Psoas muscle (tissue), 8 donors: ENCODE measurements around the gene RPS17. TPM values are rescaled to one million over a fixed set of nuclear protein-coding genes. Genes with fewer than 3 reads are reported as not detected.
A peak's percentile ranks its signal among the peaks of the same experiment; 100 is the strongest.
"Not testable (repeated sequence)": the region's sequence is repeated elsewhere in the genome, so short reads cannot be mapped to it uniquely, and the experiment has no call there.

Experiments
- ATAC-seq, 4 donors: fragments of 200-7000 bp; cut with Tn5 transposase; one replicate each; pipeline ENCODE4 v1.9.1; 2020; ENCODE audit warnings: moderate library complexity in 3 of 4, mild to moderate bottlenecking in 2 of 4
- DNase-seq, 2 donors: peaks; one replicate each; pipeline ENCODE4 v3.0.0-alpha.2; 2020
- H3K27ac ChIP-seq: fragments of 200-600 bp; one replicate; pipeline ENCODE4 v1.8.0; 2022
- H3K27me3 ChIP-seq, 3 donors: fragments of 200-600 bp in 1 of 3; one replicate each; pipeline versions ENCODE4 v1.6.1 to v1.8.0; 2013 to 2022; ENCODE audit warnings: low read length in 2 of 3, mild to moderate bottlenecking in 2 of 3, moderate library complexity in 1 of 3; ENCODE audit not compliant: insufficient read depth in 3 of 3
- H3K36me3 ChIP-seq, 2 donors: fragments of 200-600 bp in 1 of 2; one replicate each; pipeline versions ENCODE4 v1.6.1 to v1.8.0; 2013 to 2022; ENCODE audit warnings: low read depth in 1 of 2, mild to moderate bottlenecking in 1 of 2, moderate library complexity in 1 of 2; ENCODE audit not compliant: insufficient read depth in 1 of 2
- H3K4me1 ChIP-seq: fragments of 200-600 bp; one replicate; pipeline ENCODE4 v1.8.0; 2022
- H3K4me3 ChIP-seq: fragments of 200-600 bp; one replicate; pipeline ENCODE4 v1.8.0; 2022; ENCODE audit warnings: mild to moderate bottlenecking
- H3K9me3 ChIP-seq: fragments of 200-600 bp; one replicate; pipeline ENCODE4 v1.8.0; 2022
- WGBS, 3 donors: extraction: QIAGEN DNeasy Blood & Tissue Kit; methylation state at CpG; one replicate each; pipeline versions ENCODE4 v1.1.6 to v1.1.7; 2013; 5-methylcytosine and 5-hydroxymethylcytosine counted together
- intact Hi-C, 2 donors: fragments of 100-400 bp; cut with DNase I; formaldehyde crosslinking; loops; one replicate each; pipeline versions ENCODE4 v1.11.0 to v1.14.2; 2022
- polyA plus RNA-seq, 3 donors: library from polyadenylated mRNA; stranded (reverse); fragments of 200-250 nt; gene quantifications; one replicate each; pipeline ENCODE4 v1.2.3, GENCODE V29; 2013
- total RNA-seq, 4 donors: library from RNA; stranded (reverse); fragmentation: NEBNext Ultra II Directional in 2 of 4; extraction: Animal tissue kit (Norgen Biotek cat#: 25700) in 2 of 4; gene quantifications; one replicate each; pipeline versions ENCODE4 v1.2.1 to v1.2.4, GENCODE V29; 2021 to 2023
- TF ChIP-seq, protein P1 (sequence below): fragments of 200-600 bp; IDR thresholded peaks from one replicate; pipeline ENCODE4 v1.8.0; 2022; ENCODE audit warnings: antibody characterized with exemption
- donor health status: healthy with polysubstance abuse.
- donor health status: DM: no; HTN: no; CAD: no; lungs with moderate emphysema.
- donor health status: Bipolar disorder and iron deficiency.
- donor health status: healthy.
- donor health status: DM: yes; HTN: yes; CAD: no.
- donor health status: DM: no; HTN: no; CAD: no.
- donor health status: DM: no; HTN: no; CAD: no.
- donor health status: DM: yes; HTN: yes; CAD: no.

The RPS17 gene
- total and polyA plus RNA-seq, 7 donors = 724 to 3,349 (median 1,041) TPM

- H3K4me1 ChIP-seq = no peaks in the 10 kb centered on the region
- DNase-seq (peak; percentile 63 to 78), ATAC-seq (peak; percentile 88 to 94 (median 90))
- H3K27me3 ChIP-seq = no peaks in the 10 kb centered on the region
- TF ChIP-seq, protein P1, sequence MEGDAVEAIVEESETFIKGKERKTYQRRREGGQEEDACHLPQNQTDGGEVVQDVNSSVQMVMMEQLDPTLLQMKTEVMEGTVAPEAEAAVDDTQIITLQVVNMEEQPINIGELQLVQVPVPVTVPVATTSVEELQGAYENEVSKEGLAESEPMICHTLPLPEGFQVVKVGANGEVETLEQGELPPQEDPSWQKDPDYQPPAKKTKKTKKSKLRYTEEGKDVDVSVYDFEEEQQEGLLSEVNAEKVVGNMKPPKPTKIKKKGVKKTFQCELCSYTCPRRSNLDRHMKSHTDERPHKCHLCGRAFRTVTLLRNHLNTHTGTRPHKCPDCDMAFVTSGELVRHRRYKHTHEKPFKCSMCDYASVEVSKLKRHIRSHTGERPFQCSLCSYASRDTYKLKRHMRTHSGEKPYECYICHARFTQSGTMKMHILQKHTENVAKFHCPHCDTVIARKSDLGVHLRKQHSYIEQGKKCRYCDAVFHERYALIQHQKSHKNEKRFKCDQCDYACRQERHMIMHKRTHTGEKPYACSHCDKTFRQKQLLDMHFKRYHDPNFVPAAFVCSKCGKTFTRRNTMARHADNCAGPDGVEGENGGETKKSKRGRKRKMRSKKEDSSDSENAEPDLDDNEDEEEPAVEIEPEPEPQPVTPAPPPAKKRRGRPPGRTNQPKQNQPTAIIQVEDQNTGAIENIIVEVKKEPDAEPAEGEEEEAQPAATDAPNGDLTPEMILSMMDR = peak; percentile 70
- intact Hi-C loops = loop anchor here in 1 of 2 donors (10.0 kb wide), 1 partner anchor 454 kb away; the partner anchor contains the start of gene RAMAC
- peak overlapping the region; percentile 28 for H3K4me3 ChIP-seq
- WGBS, 3 donors = 14 to 30% (median 22%) methylated on average over 10 of the region's 10 CpGs
- peaks cover 2 to 34% of the 10 kb centered on the region in 2 donors for H3K36me3 ChIP-seq
- H3K27ac ChIP-seq = no peak overlapping the region
- no peaks in the 10 kb centered on the region for H3K9me3 ChIP-seq
Measured at GRCh38 chr15:82530606-82531379, 9.5 kb downstream of the RPS17 start.

GRCh38 chr15:82530006-82530405, 10.3 kb downstream of the RPS17 start:
- intact Hi-C loops = loop anchor here in 1 of 2 donors (10.0 kb wide), 1 partner anchor 455 kb away; the partner anchor contains the start of gene RAMAC
- WGBS, 3 donors = 84 to 94% (median 88%) methylated on average over 3 of the region's 3 CpGs

GRCh38 chr15:82513587-82513986, 26.7 kb downstream of the RPS17 start:
- intact Hi-C loops = not testable (repeated sequence)

More at GRCh38 chr15:82530006-82530405, 10.3 kb downstream of the RPS17 start:
- no peaks in the 10 kb centered on the region for H3K4me1 ChIP-seq
- TF ChIP-seq, protein P1 = no peak
- ATAC-seq (no peak), DNase-seq (no peak)
- H3K27me3 ChIP-seq = no peaks in the 10 kb centered on the region
- no peaks in the 10 kb centered on the region for H3K9me3 ChIP-seq
- no peak overlapping the region for H3K4me3 ChIP-seq
- H3K27ac ChIP-seq = no peak overlapping the region
- peaks cover 0 to 26% of the 10 kb centered on the region in 2 donors for H3K36me3 ChIP-seq

GRCh38 chr15:82507693-82508092, 32.6 kb downstream of the RPS17 start:
- DNase-seq, H3K36me3 ChIP-seq, intact Hi-C loops, H3K4me1 ChIP-seq, H3K27ac ChIP-seq, H3K27me3 ChIP-seq, H3K4me3 ChIP-seq, H3K9me3 ChIP-seq: not testable (repeated sequence)
- WGBS, 3 donors = 93 to 96% (median 95%) methylated on average over 2 of the region's 4 CpGs
- ATAC-seq = peak in 1 of 4 donors; percentile 25

More at GRCh38 chr15:82513587-82513986, 26.7 kb downstream of the RPS17 start:
- not testable (repeated sequence) for H3K36me3 ChIP-seq, H3K4me3 ChIP-seq, ATAC-seq, H3K4me1 ChIP-seq, H3K27me3 ChIP-seq, H3K27ac ChIP-seq, DNase-seq, H3K9me3 ChIP-seq
- no CpG with 5 or more reads among the region's 48 CpGs for WGBS, 3 donors

- H3K27me3 ChIP-seq, H3K36me3 ChIP-seq, H3K4me1 ChIP-seq, ATAC-seq, DNase-seq, intact Hi-C loops, H3K4me3 ChIP-seq, H3K9me3 ChIP-seq, H3K27ac ChIP-seq: not testable (repeated sequence)
- WGBS, 3 donors = 76 to 85% (median 79%) methylated on average over 1 of the region's 1 CpG
Measured at GRCh38 chr15:82507087-82507486, 33.2 kb downstream of the RPS17 start.

DNA sequence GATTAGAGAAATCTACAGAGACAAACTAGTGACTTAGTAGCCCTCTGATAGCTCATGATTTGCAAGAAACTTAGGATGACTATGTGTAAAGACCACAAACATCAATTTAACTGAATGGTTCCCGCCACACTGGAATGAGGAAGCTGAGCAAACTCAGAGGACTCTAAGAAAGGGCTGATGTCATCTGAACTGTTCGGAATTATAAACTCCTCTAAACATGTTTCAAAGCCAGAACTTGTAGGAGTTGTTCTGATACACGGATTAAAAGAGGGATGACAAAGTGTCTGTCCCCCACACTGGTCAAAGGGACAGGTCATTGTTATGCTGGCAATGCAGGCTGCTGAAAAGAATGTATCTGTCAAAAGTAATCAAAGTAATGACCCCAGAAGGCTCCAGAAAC, 34.4 kb downstream of the RPS17 start:
- DNase-seq, H3K27ac ChIP-seq, H3K4me3 ChIP-seq, H3K27me3 ChIP-seq, intact Hi-C loops, H3K9me3 ChIP-seq, H3K4me1 ChIP-seq, H3K36me3 ChIP-seq: not testable (repeated sequence)
- WGBS, 3 donors = no CpG with 5 or more reads among the region's 3 CpGs
- ATAC-seq = peak in 1 of 4 donors; percentile 29

GRCh38 chr15:82504074-82504473, 36.2 kb downstream of the RPS17 start:
- H3K27me3 ChIP-seq, H3K9me3 ChIP-seq, H3K36me3 ChIP-seq, H3K4me1 ChIP-seq, H3K4me3 ChIP-seq, DNase-seq, ATAC-seq, intact Hi-C loops, H3K27ac ChIP-seq: not testable (repeated sequence)
- 75 to 100% (median 86%) methylated on average over 1 of the region's 3 CpGs for WGBS, 3 donors

DNA sequence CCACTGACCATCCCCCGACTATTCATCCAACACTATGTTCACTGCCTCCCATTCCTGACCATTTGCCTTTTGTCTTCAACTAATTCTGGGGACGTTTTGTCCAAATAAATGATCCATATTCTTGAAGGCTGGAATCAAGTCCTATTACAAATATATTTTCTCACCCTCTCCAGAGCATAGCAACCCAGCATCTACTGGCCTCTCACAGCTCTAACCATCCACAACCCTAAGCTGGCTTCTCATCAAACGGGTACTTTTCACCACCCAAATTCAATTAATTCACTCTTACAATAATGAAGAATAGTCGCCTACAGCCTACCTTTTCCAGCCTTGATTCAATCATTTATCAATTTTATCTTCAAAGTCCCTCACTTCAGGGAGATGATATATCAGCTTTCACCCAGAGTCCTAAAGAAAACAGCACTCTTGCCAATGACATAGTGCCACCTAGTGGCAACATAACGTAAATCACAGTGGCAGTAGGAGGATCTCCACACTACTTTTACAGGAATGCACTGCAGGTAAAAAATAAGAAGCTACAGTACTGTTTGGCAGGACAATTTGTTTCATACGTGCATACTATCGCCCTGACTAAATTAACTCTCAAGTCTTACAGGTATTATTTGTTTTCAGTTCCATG, 37.4 kb downstream of the RPS17 start:
- H3K27ac ChIP-seq, H3K9me3 ChIP-seq, H3K4me1 ChIP-seq, DNase-seq, H3K27me3 ChIP-seq, intact Hi-C loops, H3K36me3 ChIP-seq, H3K4me3 ChIP-seq: not testable (repeated sequence)
- ATAC-seq = peak; percentile 51 to 90 (median 70)
- 30 to 47% (median 31%) methylated on average over 2 to 3 of the region's 7 CpGs for WGBS, 3 donors

DNA sequence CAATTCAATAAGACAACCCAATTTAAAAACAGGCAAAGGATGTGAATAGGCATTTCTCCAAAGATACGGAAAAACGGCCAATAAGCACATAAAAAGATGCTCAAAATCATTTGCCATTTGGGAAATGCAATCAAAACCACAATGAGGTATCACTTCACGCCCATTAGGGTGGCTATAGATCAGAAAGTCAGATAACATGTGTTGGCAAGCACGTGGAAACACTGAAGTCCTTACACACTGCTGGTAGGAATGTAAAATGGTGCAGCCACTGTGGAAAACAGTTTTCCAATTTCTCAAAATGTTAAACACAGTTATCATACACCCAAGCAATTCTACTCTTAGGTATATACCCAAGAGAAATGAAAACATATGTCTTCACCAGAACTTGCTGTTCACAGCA, 39.5 kb downstream of the RPS17 start:
- 54 to 68% (median 59%) methylated on average over 4 of the region's 4 CpGs for WGBS, 3 donors
- H3K27me3 ChIP-seq, ATAC-seq, H3K36me3 ChIP-seq, DNase-seq, H3K9me3 ChIP-seq, H3K27ac ChIP-seq, H3K4me1 ChIP-seq, H3K4me3 ChIP-seq, intact Hi-C loops: not testable (repeated sequence)
